AG04449 (cell line): Measurements from ENCODE around the gene RIMOC1.

ENCODE experiments used
- CTCF ChIA-PET: fragments of 350-600 bp; formaldehyde crosslinking; extraction: SDS; loops from one replicate; lab custom pipeline; 2021; ENCODE audit warnings: antibody characterized with exemption; lab: Yijun Ruan, JAX
- POLR2A ChIA-PET: fragments of 400-600, 350-600 bp; formaldehyde crosslinking; extraction: SDS; loops from one replicate; lab custom pipeline; 2020; ENCODE audit warnings: antibody characterized with exemption, inconsistent platforms; lab: Yijun Ruan, JAX
- DNase-seq: peaks from one replicate; pipeline ENCODE4 v3.0.0-alpha.2; 2010; ENCODE audit warnings: low read depth, low spot score
- H3K4me3 ChIP-seq: 2 replicates; pipeline ENCODE4 v1.5.1; 2011; ENCODE audit warnings: low read depth, mild to moderate bottlenecking, control low read depth, low read length
- CTCF ChIP-seq: IDR thresholded peaks from one replicate; pipeline ENCODE4 v1.5.1; 2011; ENCODE audit warnings: mild to moderate bottlenecking, moderate library complexity, low read length, control low read depth, inconsistent platforms; ENCODE audit not compliant: insufficient read depth; ENCODE audit errors: missing control alignments

RIMOC1 gene

GRCh38 chr5:41921874-41922273 lies 17.7 kb downstream of the RIMOC1 start:
- no peak for DNase-seq
- H3K4me3 ChIP-seq: no peak overlapping the region
- POLR2A ChIA-PET: no interaction called here
- CTCF ChIA-PET: interaction anchor here (1.6 kb wide), 1 partner anchor 13 kb away, joined by 3 read pairs; no protein-coding TSS in a partner anchor
- TF ChIP-seq CTCF: no peak

DNA sequence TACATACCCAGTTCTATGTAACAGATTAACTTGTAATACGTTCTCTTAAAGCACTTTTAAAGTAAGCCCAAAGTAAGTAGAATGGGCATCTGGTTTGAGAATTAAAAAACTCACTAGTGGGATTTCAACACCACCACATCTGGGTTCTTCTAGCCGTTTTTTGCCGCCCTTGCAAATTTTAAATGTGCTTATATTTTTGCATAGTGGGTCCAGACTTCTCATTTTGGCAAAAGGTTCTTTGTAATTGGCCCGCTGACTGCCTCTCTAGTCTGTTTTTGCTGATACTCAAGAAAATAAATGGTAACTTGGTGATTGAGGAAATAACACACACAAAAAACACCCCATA lies 20.4 kb downstream of the RIMOC1 start:
- ChIA-PET CTCF (interaction anchor here (1.0 to 1.5 kb wide), 7 partner anchors 14 to 114 kb away, joined by 3 to 8 read pairs (median 3); no protein-coding TSS in a partner anchor), POLR2A (interaction anchor here (1.0 to 1.6 kb wide), 2 partner anchors 20 to 832 kb away, joined by 3 to 15 read pairs; partner anchors contain the start of genes CCDC152 and RIMOC1)
- no peak for TF ChIP-seq CTCF
- peak overlapping the region; percentile 72 for H3K4me3 ChIP-seq
- DNase-seq: no peak

DNA sequence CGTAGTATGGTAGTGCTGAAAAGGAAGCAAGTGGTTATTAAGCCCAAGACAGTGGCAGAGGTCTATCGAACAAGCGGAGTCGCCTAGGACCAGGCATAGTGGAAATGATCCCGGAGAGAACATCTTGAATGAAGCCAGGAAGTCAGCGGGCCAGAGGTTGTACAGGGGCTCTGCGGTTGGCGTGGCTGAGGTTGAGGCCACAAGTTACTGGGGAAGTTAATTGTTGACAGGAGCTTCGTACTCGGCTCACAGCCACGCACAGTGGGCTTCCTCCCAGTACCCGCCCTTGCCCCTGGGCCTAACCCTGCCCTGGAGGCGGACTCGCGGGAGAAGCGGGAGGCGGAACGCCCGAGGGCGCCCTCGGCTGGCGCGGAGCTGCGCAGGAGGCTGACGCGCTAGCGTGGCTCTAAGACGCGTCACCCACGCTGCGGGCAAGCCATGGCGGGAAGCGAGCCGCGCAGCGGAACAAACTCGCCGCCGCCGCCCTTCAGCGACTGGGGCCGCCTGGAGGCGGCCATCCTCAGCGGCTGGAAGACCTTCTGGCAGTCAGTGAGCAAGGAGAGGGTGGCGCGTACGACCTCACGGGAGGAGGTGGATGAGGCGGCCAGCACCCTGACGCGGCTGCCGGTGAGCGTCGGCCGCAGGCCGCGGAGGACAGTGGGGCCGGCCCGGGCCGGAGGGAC lies 20.9 kb downstream of the RIMOC1 start, which contains the start of gene FBXO4:
Gene FBXO4 (plus strand): TSS at position 410 of the 683 bp plus-strand sequence. CDS start 29 bp downstream, at position 439.
- POLR2A ChIA-PET: interaction anchor here (0.6 to 1.6 kb wide), 3 partner anchors 21 to 955 kb away, joined by 3 to 15 read pairs (median 3); partner anchors contain the start of genes CCDC152 and RIMOC1
- CTCF ChIA-PET: interaction anchor here (0.7 to 1.8 kb wide), 10 partner anchors 9 to 115 kb away, joined by 3 to 8 read pairs (median 3); no protein-coding TSS in a partner anchor

DNA sequence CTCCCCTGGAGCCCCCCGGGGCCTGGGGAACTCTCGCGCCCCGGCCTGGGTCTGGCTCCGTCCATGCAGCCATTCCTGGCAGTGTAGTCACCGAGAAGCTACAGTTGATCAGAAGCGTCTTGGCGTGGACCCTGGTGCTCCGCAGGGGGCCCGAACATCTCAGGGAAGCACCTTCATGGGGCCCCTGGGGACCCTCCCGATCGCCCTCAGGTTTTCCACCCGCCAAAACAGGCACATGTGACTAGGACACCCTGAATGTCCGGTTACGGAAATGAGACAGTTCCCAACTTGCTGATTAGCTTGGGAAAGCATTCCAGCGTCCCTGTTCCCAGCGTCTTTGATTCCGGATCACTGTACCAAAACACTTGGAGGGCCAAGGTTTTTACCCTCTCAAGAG lies 21.4 kb downstream of the RIMOC1 start:
- CTCF ChIA-PET: interaction anchor here (0.7 to 1.8 kb wide), 10 partner anchors 9 to 115 kb away, joined by 3 to 8 read pairs (median 3); no protein-coding TSS in a partner anchor
- POLR2A ChIA-PET: interaction anchor here (0.6 to 1.6 kb wide), 4 partner anchors 21 to 955 kb away, joined by 3 to 15 read pairs (median 3); partner anchors contain the start of genes CCDC152 and RIMOC1
- DNase-seq: no peak

More for the DNA sequence above, 20.9 kb downstream of the RIMOC1 start, which contains the start of gene FBXO4:
- peak within 1 kb of the TSS; percentile 72 for H3K4me3 ChIP-seq
- no peak for DNase-seq
- TF ChIP-seq CTCF: peak; percentile 90

GRCh38 chr5:41927604-41928003 lies 23.5 kb downstream of the RIMOC1 start:
- DNase-seq: no peak
- CTCF ChIA-PET: interaction anchor here (1.2 kb wide), 1 partner anchor 130 kb away, joined by 4 read pairs; no protein-coding TSS in a partner anchor
- TF ChIP-seq CTCF: no peak
- no peak overlapping the region for H3K4me3 ChIP-seq
- POLR2A ChIA-PET: interaction anchor here (0.7 kb wide), 1 partner anchor 10 kb away, joined by 3 read pairs; no protein-coding TSS in a partner anchor

More for the DNA sequence above, 21.4 kb downstream of the RIMOC1 start:
- TF ChIP-seq CTCF: no peak
- peak overlapping the region; percentile 72 for H3K4me3 ChIP-seq

DNA sequence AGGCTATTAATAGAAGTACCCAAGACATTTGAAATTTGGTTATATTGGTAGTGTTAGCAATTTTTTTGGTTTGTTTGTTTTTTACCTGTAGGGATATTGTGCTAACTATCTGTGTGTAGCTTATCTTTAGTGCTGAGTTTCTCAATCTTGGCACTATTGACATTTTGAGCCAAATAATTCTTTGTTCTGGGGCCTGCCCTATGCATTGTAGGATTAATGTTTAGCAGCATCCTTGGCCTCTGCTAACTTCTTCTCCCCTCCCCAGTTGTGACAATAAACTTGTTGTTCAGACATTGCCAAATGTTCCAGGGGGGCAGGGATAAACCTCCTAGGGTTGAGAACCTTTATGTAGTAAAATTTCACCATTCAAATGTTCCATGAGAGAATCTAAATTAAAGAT lies 24.9 kb downstream of the RIMOC1 start:
- ChIA-PET POLR2A (no interaction called here), CTCF (no interaction called here)
- no peak overlapping the region for H3K4me3 ChIP-seq

More for the DNA sequence above, 24.9 kb downstream of the RIMOC1 start:
- DNase-seq: no peak
- TF ChIP-seq CTCF: no peak
